ENCODE measurements around the gene EXOSC3. TPM values are rescaled to one million over a fixed set of nuclear protein-coding genes. Genes with fewer than 3 reads are reported as not detected.

EXOSC3 gene
- total and polyA plus RNA-seq, 11 donors: 9.6 to 24.0 (median 14.0) TPM

- ATAC-seq (no peak), DNase-seq (no peak)
- 83 to 89% (median 85%) methylated on average over 2 of the region's 2 CpGs for WGBS, 4 donors
- Histone ChIP-seq H3K4me1 (peaks cover 0 to 14% (median 5%) of the 10 kb centered on the region in 12 donors), H3K4me3 (no peak overlapping the region), H3K9me3 (no peaks in the 10 kb centered on the region), H3K27me3 (no peaks in the 10 kb centered on the region), H3K27ac (no peak overlapping the region), H3K36me3 (peaks cover 0 to 100% (median 90%) of the 10 kb centered on the region in 9 donors)
- intact Hi-C loops (cut with DNase I): loop anchor here in 1 of 10 donors (2.0 to 10.0 kb wide), 2 partner anchors 20 to 194 kb away; no protein-coding TSS in a partner anchor
- TF ChIP-seq POLR2A (IDR thresholded peaks at IDR 0.05) (no peak), CTCF (IDR thresholded peaks at IDR 0.05) (no peak)
Observed at GRCh38 chr9:37778534-37778933, 6.3 kb downstream of the EXOSC3 start.

- intact Hi-C loops (cut with DNase I): loop anchor here in 1 of 10 donors (10.0 kb wide), 1 partner anchor 192 kb away; no protein-coding TSS in a partner anchor
- 83 to 91% (median 88%) methylated on average over 5 of the region's 5 CpGs for WGBS, 4 donors
- DNase-seq (no peak), ATAC-seq (no peak)
- Histone ChIP-seq H3K27ac (no peak overlapping the region), H3K4me3 (no peak overlapping the region), H3K27me3 (no peaks in the 10 kb centered on the region), H3K9me3 (no peaks in the 10 kb centered on the region), H3K36me3 (peaks cover 0 to 100% (median 79%) of the 10 kb centered on the region in 9 donors), H3K4me1 (no peaks in the 10 kb centered on the region)
- TF ChIP-seq POLR2A (IDR thresholded peaks at IDR 0.05) (no peak), CTCF (IDR thresholded peaks at IDR 0.05) (no peak)
Observed at GRCh38 chr9:37776328-37776727, 8.5 kb downstream of the EXOSC3 start.

DNA sequence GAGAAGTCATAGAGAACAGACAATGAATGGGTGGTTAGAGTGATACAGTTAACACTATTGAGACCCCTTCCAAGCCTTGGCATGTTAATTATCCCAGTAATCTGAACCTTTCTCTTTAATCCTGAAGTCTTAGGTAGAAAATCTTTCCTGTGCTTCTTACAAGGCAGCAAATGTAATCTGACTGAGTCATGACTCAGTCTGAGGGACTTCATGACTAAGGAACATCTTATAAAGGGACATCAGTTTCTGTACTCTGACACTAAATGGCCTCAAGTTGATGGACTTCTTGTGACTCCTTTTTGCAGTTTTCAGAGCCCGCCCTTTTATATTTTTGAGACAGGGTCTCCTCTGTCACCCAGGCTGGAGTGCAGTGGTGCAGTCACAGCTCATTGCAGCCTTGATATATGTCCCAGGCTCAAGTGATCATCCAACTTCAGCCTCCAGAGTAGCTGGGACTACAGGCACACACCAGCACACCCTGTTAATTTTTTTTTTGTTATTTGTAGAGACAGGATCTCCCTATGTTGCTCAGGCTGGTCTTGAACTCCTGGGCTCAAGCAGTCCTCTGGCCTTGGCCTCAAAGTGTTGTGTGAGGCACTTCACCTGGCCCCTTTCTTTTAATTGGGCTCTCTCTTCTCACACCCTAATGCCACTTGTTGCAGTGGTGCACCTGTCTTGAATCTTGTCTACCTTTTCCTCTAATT is 9.5 kb downstream of the EXOSC3 start:
- Histone ChIP-seq H3K27ac (no peak overlapping the region), H3K4me3 (no peak overlapping the region), H3K27me3 (no peaks in the 10 kb centered on the region), H3K36me3 (peaks cover 0 to 100% (median 78%) of the 10 kb centered on the region in 9 donors), H3K9me3 (no peaks in the 10 kb centered on the region), H3K4me1 (no peaks in the 10 kb centered on the region)
- intact Hi-C loops (cut with DNase I): loop anchor here in 1 of 10 donors (10.0 kb wide), 1 partner anchor 191 kb away; no protein-coding TSS in a partner anchor
- WGBS, 4 donors: 94 to 100% (median 97%) methylated on average over 1 of the region's 1 CpG
- TF ChIP-seq POLR2A (IDR thresholded peaks at IDR 0.05) (no peak), CTCF (IDR thresholded peaks at IDR 0.05) (no peak)
- ATAC-seq (no peak), DNase-seq (no peak)

- peaks cover 0 to 78% (median 46%) of the 10 kb centered on the region in 9 donors for H3K36me3 ChIP-seq
- no peak overlapping the region for H3K4me3 ChIP-seq
- H3K9me3 ChIP-seq: no peaks in the 10 kb centered on the region
- H3K27me3 ChIP-seq: no peaks in the 10 kb centered on the region
- no peak for DNase-seq
- TF ChIP-seq CTCF (IDR thresholded peaks at IDR 0.05): no peak
- no peak for ATAC-seq
- 94 to 98% (median 96%) methylated on average over 3 of the region's 3 CpGs for WGBS, 4 donors
- H3K4me1 ChIP-seq: no peaks in the 10 kb centered on the region
- intact Hi-C loops (cut with DNase I): loop anchor here in 2 of 10 donors (10.0 kb wide), 1 partner anchor 185 kb away; no protein-coding TSS in a partner anchor
- no peak overlapping the region for H3K27ac ChIP-seq
Observed at GRCh38 chr9:37769995-37770394, 14.9 kb downstream of the EXOSC3 start.

All from heart left ventricle (tissue), 16 donors.